ENCODE data around the gene RFX7.
"Not testable (repeated sequence)": the region's sequence is repeated elsewhere in the genome, so short reads cannot be mapped to it uniquely, and the experiment has no call there.

The RFX7 gene

DNA sequence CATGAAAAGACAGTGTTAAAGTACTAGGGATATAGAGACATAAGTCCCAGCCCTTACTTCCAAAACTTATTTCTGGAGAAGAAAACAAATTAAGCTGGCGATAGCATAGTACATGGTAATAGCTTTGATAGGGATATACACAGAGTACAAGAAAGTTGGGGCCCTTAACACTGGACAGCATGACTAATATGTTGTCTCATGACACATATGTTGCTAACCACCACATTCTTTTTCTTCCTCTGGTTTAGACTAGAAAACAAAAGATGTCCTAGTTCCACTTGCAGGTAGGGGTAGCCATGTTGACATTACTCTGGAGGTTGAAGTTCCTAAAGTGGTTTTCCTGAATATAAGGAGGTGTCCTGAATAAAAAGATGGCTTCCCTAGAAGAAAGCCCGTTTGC is 75.3 kb downstream of the RFX7 start:
- Histone ChIP-seq H3K4me1 (peaks cover 0 to 11% (median 0%) of the 10 kb centered on the region in 4 donors), H3K9me3 (no peaks in the 10 kb centered on the region), H3K4me3 (no peak overlapping the region), H3K27ac (no peak overlapping the region), H3K27me3 (no peaks in the 10 kb centered on the region), H3K36me3 (peaks cover 10 to 23% (median 18%) of the 10 kb centered on the region in 3 donors)
- intact Hi-C loops (cut with DNase I; ENCODE audit: low total_unique reads): no loop called here
- TF ChIP-seq, protein P1, sequence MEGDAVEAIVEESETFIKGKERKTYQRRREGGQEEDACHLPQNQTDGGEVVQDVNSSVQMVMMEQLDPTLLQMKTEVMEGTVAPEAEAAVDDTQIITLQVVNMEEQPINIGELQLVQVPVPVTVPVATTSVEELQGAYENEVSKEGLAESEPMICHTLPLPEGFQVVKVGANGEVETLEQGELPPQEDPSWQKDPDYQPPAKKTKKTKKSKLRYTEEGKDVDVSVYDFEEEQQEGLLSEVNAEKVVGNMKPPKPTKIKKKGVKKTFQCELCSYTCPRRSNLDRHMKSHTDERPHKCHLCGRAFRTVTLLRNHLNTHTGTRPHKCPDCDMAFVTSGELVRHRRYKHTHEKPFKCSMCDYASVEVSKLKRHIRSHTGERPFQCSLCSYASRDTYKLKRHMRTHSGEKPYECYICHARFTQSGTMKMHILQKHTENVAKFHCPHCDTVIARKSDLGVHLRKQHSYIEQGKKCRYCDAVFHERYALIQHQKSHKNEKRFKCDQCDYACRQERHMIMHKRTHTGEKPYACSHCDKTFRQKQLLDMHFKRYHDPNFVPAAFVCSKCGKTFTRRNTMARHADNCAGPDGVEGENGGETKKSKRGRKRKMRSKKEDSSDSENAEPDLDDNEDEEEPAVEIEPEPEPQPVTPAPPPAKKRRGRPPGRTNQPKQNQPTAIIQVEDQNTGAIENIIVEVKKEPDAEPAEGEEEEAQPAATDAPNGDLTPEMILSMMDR (IDR thresholded peaks at IDR 0.05): no peak
- no peak for DNase-seq

DNA sequence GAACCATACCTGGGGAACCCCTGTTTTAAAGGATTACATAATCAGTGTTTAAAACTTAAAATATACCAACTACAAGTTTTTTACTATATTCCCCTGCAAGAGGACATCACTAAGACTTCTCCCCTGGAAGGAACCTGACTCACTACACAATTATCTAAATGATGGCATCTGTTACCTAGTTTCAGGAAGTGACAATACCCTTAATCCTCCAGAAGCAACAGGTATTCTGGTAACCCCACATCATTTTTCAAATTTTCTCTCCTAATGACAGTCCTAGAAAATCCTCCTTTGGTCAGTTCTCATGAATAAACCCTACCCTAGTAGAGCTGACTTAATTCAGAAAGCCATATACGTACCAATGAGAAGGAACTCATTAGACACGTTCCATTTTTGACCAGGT is 78.4 kb downstream of the RFX7 start:
- H3K27me3 ChIP-seq: no peaks in the 10 kb centered on the region
- H3K4me3 ChIP-seq: no peak overlapping the region
- no peak overlapping the region for H3K27ac ChIP-seq
- TF ChIP-seq, protein P1 (IDR thresholded peaks at IDR 0.05): no peak
- peaks cover 0 to 31% (median 0%) of the 10 kb centered on the region in 4 donors for H3K4me1 ChIP-seq
- intact Hi-C loops (cut with DNase I; ENCODE audit: low total_unique reads): no loop called here
- peaks cover 0 to under 1% (median 0%) of the 10 kb centered on the region in 3 donors for H3K36me3 ChIP-seq
- no peaks in the 10 kb centered on the region for H3K9me3 ChIP-seq
- DNase-seq: no peak

DNA sequence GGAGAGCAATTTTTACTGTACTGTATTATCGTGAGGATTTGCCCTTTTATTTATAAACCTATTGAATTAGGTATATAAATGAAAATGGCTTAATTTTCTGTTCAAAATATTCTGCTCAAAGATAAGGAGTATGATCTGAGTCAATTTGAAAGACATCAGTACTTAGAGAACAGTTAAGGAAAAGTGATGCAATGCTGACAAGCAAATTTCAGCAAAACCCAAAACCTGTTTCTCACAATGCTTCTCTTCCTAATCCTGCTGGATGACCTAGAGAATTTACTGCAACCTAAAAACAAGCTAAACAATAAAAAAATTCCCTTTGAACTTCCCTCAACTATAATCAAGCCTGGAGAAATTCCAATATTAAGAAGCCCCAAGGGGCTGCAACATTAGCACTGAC is 82.7 kb downstream of the RFX7 start:
- TF ChIP-seq, protein P1 (IDR thresholded peaks at IDR 0.05): no peak
- Histone ChIP-seq H3K27ac (no peak overlapping the region), H3K36me3 (no peaks in the 10 kb centered on the region), H3K4me1 (peaks cover 0 to 34% (median 0%) of the 10 kb centered on the region in 4 donors), H3K4me3 (no peak overlapping the region), H3K27me3 (no peaks in the 10 kb centered on the region), H3K9me3 (no peaks in the 10 kb centered on the region)
- no peak for DNase-seq
- intact Hi-C loops (cut with DNase I; ENCODE audit: low total_unique reads): no loop called here

DNA sequence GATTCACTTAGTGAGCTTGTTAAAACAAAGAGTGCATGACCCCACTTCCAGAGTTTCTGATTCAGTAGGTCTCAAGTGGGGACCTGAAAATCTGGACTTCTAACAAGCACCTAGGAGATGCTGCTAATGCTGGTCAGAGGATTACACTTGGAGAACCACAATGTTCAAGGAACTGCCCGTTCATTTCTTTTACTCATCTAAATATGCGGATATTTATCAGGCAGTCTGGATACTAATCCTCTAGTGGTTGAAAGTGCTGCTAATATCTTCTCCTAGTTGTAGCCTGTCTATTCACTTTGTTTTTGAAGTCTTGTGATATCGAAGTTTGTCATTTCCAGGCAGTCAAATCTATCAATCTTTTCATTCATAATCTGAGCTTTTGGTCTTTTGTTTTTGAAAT is 86.8 kb downstream of the RFX7 start:
- no peaks in the 10 kb centered on the region for H3K36me3 ChIP-seq
- H3K27me3 ChIP-seq: no peaks in the 10 kb centered on the region
- no peak overlapping the region for H3K4me3 ChIP-seq
- DNase-seq: no peak
- H3K9me3 ChIP-seq: peaks cover 0 to 9% (median 0%) of the 10 kb centered on the region in 3 donors
- intact Hi-C loops (cut with DNase I; ENCODE audit: low total_unique reads): no loop called here
- H3K4me1 ChIP-seq: peaks cover 0 to 10% (median 0%) of the 10 kb centered on the region in 4 donors
- TF ChIP-seq, protein P1 (IDR thresholded peaks at IDR 0.05): no peak
- H3K27ac ChIP-seq: no peak overlapping the region

DNA sequence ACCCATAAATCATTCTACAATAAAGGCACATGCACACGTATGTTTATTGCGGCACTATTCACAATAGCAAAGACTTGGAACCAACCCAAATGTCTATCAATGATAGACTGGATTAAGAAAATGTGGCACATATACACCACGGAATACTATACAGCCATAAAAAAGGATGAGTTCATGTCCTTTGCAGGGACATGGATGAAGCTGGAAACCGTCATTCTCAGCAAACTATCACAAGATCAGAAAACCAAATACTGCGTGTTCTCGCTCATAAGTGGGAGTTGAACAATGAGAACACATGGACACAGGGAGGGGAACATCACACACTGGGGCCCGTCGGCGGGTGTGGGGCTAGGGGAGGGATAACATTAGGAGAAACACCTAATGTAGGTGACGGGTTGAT is 88.4 kb downstream of the RFX7 start:
- H3K4me1 ChIP-seq; H3K9me3 ChIP-seq; DNase-seq; intact Hi-C loops (cut with DNase I; ENCODE audit: low total_unique reads); H3K27ac ChIP-seq; H3K27me3 ChIP-seq; H3K4me3 ChIP-seq; H3K36me3 ChIP-seq: not testable (repeated sequence)

DNA sequence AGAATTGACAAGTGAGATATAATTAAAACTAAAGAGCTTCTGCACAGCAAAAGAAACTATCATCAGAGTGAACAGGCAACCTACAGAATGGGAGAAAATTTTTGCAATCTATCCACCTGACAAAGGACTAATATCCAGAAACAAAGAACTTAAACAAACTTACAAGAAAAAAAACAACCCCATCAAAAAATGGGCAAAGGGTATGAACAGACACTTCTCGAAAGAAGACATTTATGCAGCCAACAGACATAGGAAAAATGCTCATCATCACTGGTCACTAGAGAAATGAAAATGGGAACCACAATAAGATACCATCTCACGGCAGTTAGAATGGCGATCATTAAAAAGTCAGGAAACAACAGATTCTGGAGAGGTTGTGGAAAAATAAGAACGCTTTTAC is 88.9 kb downstream of the RFX7 start:
- H3K36me3 ChIP-seq; H3K27ac ChIP-seq; H3K4me3 ChIP-seq; H3K4me1 ChIP-seq; H3K27me3 ChIP-seq; H3K9me3 ChIP-seq; DNase-seq; intact Hi-C loops (cut with DNase I; ENCODE audit: low total_unique reads): not testable (repeated sequence)

DNA sequence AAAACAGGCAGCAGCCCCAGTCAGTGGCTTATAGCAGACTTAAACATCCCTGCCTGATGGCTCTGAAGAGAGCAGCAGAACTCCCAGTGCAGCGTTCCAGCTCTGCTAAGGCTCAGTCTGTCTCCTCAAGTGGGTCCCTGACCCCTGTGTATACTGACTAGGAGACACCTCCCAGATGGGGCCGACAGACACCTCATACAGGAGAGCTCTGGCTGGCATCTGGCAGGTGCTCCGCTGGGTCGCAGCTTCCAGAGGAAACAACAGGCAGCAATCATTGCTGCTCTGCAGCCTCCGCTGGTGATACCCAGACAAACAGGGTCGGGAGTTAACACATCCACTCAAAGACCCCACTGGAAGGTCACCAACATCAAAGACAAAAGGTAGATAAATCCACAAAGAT is 93.5 kb downstream of the RFX7 start:
- intact Hi-C loops (cut with DNase I; ENCODE audit: low total_unique reads): no loop called here
- no peak overlapping the region for H3K27ac ChIP-seq

More for the DNA sequence above, 93.5 kb downstream of the RFX7 start:
- TF ChIP-seq, protein P1 (IDR thresholded peaks at IDR 0.05): no peak
- H3K4me1 ChIP-seq: peaks cover 0 to 14% (median 0%) of the 10 kb centered on the region in 4 donors
- peaks cover 0 to 14% (median 0%) of the 10 kb centered on the region in 3 donors for H3K9me3 ChIP-seq
- no peak overlapping the region for H3K4me3 ChIP-seq
- H3K36me3 ChIP-seq: peaks cover 0 to 8% (median 0%) of the 10 kb centered on the region in 3 donors
- no peaks in the 10 kb centered on the region for H3K27me3 ChIP-seq
- no peak for DNase-seq
